CD14-positive monocyte (primary cell): Measurements from ENCODE around the gene RELL2. TPM values are rescaled to one million over a fixed set of nuclear protein-coding genes. Genes with fewer than 3 reads are reported as not detected.
A peak's percentile ranks its signal among the peaks of the same experiment; 100 is the strongest.

Experiments
- DNase-seq, 3 donors: peaks; one replicate each; pipeline ENCODE4 v3.0.0-alpha.2; 2011 to 2022
- H2AFZ ChIP-seq: 2 replicates; pipeline ENCODE4 v1.6.0; 2012; ENCODE audit warnings: mild to moderate bottlenecking, low read depth, low read length, inconsistent platforms; ENCODE audit not compliant: insufficient read depth, poor library complexity, severe bottlenecking
- H3K27ac ChIP-seq, 2 donors: 1 replicate in 1 of 2; 2 replicates in 1 of 2; pipeline ENCODE4 v1.5.1; 2012 to 2013; ENCODE audit warnings: low read length in 2 of 2, control low read depth in 1 of 2, inconsistent platforms in 1 of 2, low read depth in 1 of 2, mild to moderate bottlenecking in 1 of 2
- H3K27me3 ChIP-seq, 2 donors: one replicate each; pipeline versions ENCODE4 v1.6.0 to v1.6.1; 2011 to 2013; ENCODE audit warnings: low read length in 2 of 2; ENCODE audit not compliant: control insufficient read depth in 2 of 2, insufficient read depth in 2 of 2
- H3K36me3 ChIP-seq, 2 donors: replicated peaks in 1 of 2; 1 replicate in 1 of 2; 2 replicates in 1 of 2; pipeline versions ENCODE4 v1.5.1 to v1.6.1; 2012 to 2013; ENCODE audit warnings: low read length in 2 of 2, control low read depth in 1 of 2, inconsistent platforms in 1 of 2, mild to moderate bottlenecking in 1 of 2; ENCODE audit not compliant: insufficient read depth in 2 of 2, control insufficient read depth in 1 of 2
- H3K4me1 ChIP-seq, 2 donors: 1 replicate in 1 of 2; 2 replicates in 1 of 2; pipeline versions ENCODE4 v1.5.1 to v1.6.1; 2012 to 2013; ENCODE audit warnings: low read length in 2 of 2, control low read depth in 1 of 2, inconsistent platforms in 1 of 2, mild to moderate bottlenecking in 1 of 2, moderate library complexity in 1 of 2; ENCODE audit not compliant: insufficient read depth in 2 of 2, control insufficient read depth in 1 of 2
- H3K4me2 ChIP-seq: replicated peaks from 2 replicates; pipeline ENCODE3; 2012; ENCODE audit warnings: low read length, moderate library complexity, mild to moderate bottlenecking; ENCODE audit not compliant: poor library complexity, severe bottlenecking; ENCODE audit errors: extremely low read depth
- H3K4me3 ChIP-seq, 3 experiments: fragments of 200-600 bp in 1 of 3; sonication (generic) in 1 of 3; replicated peaks in 1 of 3; 1 replicate in 2 of 3; 2 replicates in 1 of 3; pipeline ENCODE4 v1.5.1; 2011 to 2013; ENCODE audit warnings: low read length in 3 of 3, mild to moderate bottlenecking in 3 of 3, control low read depth in 2 of 3, low read depth in 2 of 3, inconsistent platforms in 1 of 3, moderate library complexity in 1 of 3
- H3K79me2 ChIP-seq: 2 replicates; pipeline ENCODE4 v1.6.0; 2012; ENCODE audit warnings: mild to moderate bottlenecking, control low read depth, inconsistent platforms, low read length, moderate library complexity; ENCODE audit not compliant: insufficient read depth
- H3K9ac ChIP-seq: 2 replicates; pipeline ENCODE4 v1.6.0; 2017; ENCODE audit warnings: low read length, mild to moderate bottlenecking; ENCODE audit not compliant: insufficient read depth, poor library complexity, severe bottlenecking
- H3K9me3 ChIP-seq, 2 donors: replicated peaks in 1 of 2; 1 replicate in 1 of 2; 2 replicates in 1 of 2; pipeline versions ENCODE4 v1.5.1 to v1.6.1; 2012 to 2013; ENCODE audit warnings: low read length in 2 of 2, control low read depth in 1 of 2; ENCODE audit not compliant: control insufficient read depth in 1 of 2, insufficient read depth in 1 of 2
- H4K20me1 ChIP-seq: 2 replicates; pipeline ENCODE4 v1.6.0; 2012; ENCODE audit warnings: mild to moderate bottlenecking, low read length, control low read depth, moderate library complexity; ENCODE audit not compliant: insufficient read depth
- H3K27ac Mint-ChIP-seq, 7 donors: one replicate each; pipeline ENCODE4 v1.8.0; 2020; ENCODE audit warnings: mild to moderate bottlenecking in 7 of 7, mixed read lengths in 7 of 7, moderate library complexity in 6 of 7, inconsistent platforms in 2 of 7
- H3K27me3 Mint-ChIP-seq, 3 donors: one replicate each; pipeline ENCODE4 v1.8.0; 2021 to 2022; ENCODE audit warnings: low read depth in 3 of 3, mild to moderate bottlenecking in 3 of 3, mixed read lengths in 3 of 3, moderate library complexity in 3 of 3, inconsistent platforms in 1 of 3
- H3K36me3 Mint-ChIP-seq, 2 donors: one replicate each; pipeline ENCODE4 v1.8.0; 2020; ENCODE audit warnings: mixed read lengths in 2 of 2, inconsistent platforms in 1 of 2, mild to moderate bottlenecking in 1 of 2
- H3K4me1 Mint-ChIP-seq: one replicate; pipeline ENCODE4 v1.8.0; 2020; ENCODE audit warnings: mild to moderate bottlenecking, mixed read lengths
- H3K4me3 Mint-ChIP-seq, 2 donors: one replicate each; pipeline ENCODE4 v1.8.0; 2020; ENCODE audit warnings: mild to moderate bottlenecking in 2 of 2, mixed read lengths in 2 of 2, moderate library complexity in 1 of 2
- H3K9me3 Mint-ChIP-seq, 7 donors: one replicate each; pipeline ENCODE4 v1.8.0; 2020 to 2022; ENCODE audit warnings: mixed read lengths in 7 of 7, mild to moderate bottlenecking in 6 of 7, moderate library complexity in 6 of 7, inconsistent platforms in 2 of 7
- WGBS: methylation state at CpG from one replicate; pipeline ENCODE4 v1.1.5; 2013; ENCODE audit warnings: missing lambda C conversion rate; ENCODE audit not compliant: insufficient coverage; 5-methylcytosine and 5-hydroxymethylcytosine counted together
- intact Hi-C, 2 donors: fragments of 100-400 bp; cut with micrococcal nuclease; formaldehyde crosslinking; loops; one replicate each; pipeline versions ENCODE4 v1.15.0 to v1.15.1; 2023
- polyA plus RNA-seq, 3 donors: library from polyadenylated mRNA; depleted of rRNA in 1 of 3; unstranded in 2 of 3; stranded (reverse) in 1 of 3; fragments of 300-500 nt in 2 of 3; fragments of >200 nt in 1 of 3; fragmentation: Illumina TruSeq in 2 of 3; gene quantifications; 1 replicate in 2 of 3; 2 replicates in 1 of 3; pipeline ENCODE4 v1.2.3, GENCODE V29; 2012 to 2021
- TF ChIP-seq, protein P1 (sequence below): fragments of 200-600 bp; IDR thresholded peaks from one replicate; pipeline ENCODE4 v1.8.0; 2022; ENCODE audit warnings: antibody characterized with exemption, mild to moderate bottlenecking

Gene RELL2
- polyA plus RNA-seq, 3 donors: 1.0 to 17.3 (median 1.3) TPM

DNA sequence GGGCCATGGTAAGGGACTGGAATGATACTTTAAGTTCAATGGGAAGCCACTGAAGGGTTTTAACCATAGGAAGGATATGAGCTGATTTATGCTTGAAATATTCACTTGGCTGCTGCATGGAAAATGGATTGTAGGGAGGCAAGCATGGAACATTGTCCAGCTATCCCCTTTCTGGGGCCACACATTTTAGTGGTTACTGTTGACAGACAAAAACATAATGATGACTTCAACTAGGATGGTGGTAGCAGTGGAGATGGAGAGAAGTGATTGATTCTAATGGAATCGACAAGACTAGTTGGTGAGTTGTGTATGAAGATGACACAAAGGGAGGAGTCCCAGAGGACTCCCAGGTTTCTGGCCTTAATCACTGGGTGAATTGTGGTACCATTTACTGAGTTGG is 20.6 kb downstream of the RELL2 start:
- intact Hi-C loops: no loop called here
- Histone ChIP-seq H3K27me3 (no peaks in the 10 kb centered on the region), H3K4me2 (no peak overlapping the region), H3K36me3 (peaks cover 58 to 77% of the 10 kb centered on the region in 2 donors), H3K27ac (no peak overlapping the region), H3K4me1 (no peaks in the 10 kb centered on the region), H4K20me1 (no peaks in the 10 kb centered on the region), H2AFZ (no peak overlapping the region), H3K9me3 (no peaks in the 10 kb centered on the region), H3K79me2 (no peaks in the 10 kb centered on the region), H3K9ac (no peak overlapping the region), H3K4me3 (no peak overlapping the region)
- WGBS: 93% methylated on average over 1 of the region's 1 CpG
- no peak overlapping the region for H3K27ac Mint-ChIP-seq
- TF ChIP-seq, protein P1, sequence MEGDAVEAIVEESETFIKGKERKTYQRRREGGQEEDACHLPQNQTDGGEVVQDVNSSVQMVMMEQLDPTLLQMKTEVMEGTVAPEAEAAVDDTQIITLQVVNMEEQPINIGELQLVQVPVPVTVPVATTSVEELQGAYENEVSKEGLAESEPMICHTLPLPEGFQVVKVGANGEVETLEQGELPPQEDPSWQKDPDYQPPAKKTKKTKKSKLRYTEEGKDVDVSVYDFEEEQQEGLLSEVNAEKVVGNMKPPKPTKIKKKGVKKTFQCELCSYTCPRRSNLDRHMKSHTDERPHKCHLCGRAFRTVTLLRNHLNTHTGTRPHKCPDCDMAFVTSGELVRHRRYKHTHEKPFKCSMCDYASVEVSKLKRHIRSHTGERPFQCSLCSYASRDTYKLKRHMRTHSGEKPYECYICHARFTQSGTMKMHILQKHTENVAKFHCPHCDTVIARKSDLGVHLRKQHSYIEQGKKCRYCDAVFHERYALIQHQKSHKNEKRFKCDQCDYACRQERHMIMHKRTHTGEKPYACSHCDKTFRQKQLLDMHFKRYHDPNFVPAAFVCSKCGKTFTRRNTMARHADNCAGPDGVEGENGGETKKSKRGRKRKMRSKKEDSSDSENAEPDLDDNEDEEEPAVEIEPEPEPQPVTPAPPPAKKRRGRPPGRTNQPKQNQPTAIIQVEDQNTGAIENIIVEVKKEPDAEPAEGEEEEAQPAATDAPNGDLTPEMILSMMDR: no peak
- peaks cover 79 to 80% of the 10 kb centered on the region in 2 donors for H3K36me3 Mint-ChIP-seq
- H3K4me3 Mint-ChIP-seq: no peak overlapping the region
- no peak for DNase-seq
- peaks cover 0 to 2% (median 0%) of the 10 kb centered on the region in 3 donors for H3K27me3 Mint-ChIP-seq
- peaks cover 0 to 5% (median 0%) of the 10 kb centered on the region in 7 donors for H3K9me3 Mint-ChIP-seq
- no peaks in the 10 kb centered on the region for H3K4me1 Mint-ChIP-seq

DNA sequence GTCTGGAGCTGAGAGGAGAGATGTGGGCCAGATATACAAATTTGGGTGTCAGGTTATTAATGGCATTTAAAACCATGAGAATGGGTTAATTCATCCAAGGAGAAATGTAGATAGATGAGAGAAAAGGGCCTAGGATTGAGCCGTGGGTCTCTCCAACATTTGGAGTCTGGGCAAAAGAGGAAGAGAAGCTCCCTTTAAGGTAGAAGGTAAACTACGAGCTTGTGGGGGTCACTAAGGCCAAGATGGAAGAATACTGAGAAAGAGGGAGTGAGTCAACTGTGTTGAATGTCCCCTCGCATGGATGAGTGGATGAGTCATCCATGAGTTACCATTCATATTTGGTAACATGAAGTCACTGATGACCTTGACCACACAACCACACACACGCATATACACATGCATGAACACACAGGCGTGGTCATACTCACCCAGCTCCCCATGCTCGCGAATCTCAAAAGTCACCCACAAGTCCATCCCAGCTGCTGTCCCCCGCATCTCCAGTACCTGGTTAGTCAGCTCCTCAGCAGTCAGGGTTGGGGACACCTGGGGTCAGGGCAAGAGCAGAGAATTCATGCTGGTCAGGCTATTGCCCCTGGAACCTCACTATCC is 21.2 kb downstream of the RELL2 start:
- Mint-ChIP-seq H3K27ac (peak overlapping the region in 1 of 7 donors; percentile 25), H3K27me3 (peaks cover 0 to 2% (median 0%) of the 10 kb centered on the region in 3 donors), H3K4me3 (no peak overlapping the region), H3K36me3 (peaks cover 82% of the 10 kb centered on the region in 2 donors), H3K4me1 (no peaks in the 10 kb centered on the region), H3K9me3 (peaks cover 0 to 5% (median 0%) of the 10 kb centered on the region in 7 donors)
- no peaks in the 10 kb centered on the region for H3K27me3 ChIP-seq
- H3K27ac ChIP-seq: no peak overlapping the region
- H3K4me3 ChIP-seq: no peak overlapping the region
- intact Hi-C loops: no loop called here
- no peaks in the 10 kb centered on the region for H3K4me1 ChIP-seq
- no peaks in the 10 kb centered on the region for H3K9me3 ChIP-seq
- no peaks in the 10 kb centered on the region for H4K20me1 ChIP-seq
- peak in 2 of 3 donors; percentile 7 to 58 for DNase-seq
- H2AFZ ChIP-seq: no peak overlapping the region
- 83% methylated on average over 6 of the region's 8 CpGs for WGBS
- H3K79me2 ChIP-seq: no peaks in the 10 kb centered on the region
- TF ChIP-seq, protein P1: no peak
- H3K4me2 ChIP-seq: no peak overlapping the region
- peaks cover 63 to 84% of the 10 kb centered on the region in 2 donors for H3K36me3 ChIP-seq
- no peak overlapping the region for H3K9ac ChIP-seq
